Frontal cortex (tissue), 4 donors: ENCODE measurements around the gene YPEL2. TPM values are rescaled to one million over a fixed set of nuclear protein-coding genes. Genes with fewer than 3 reads are reported as not detected.

Experiments
- DNase-seq, 2 donors: peaks; one replicate each; pipeline ENCODE4 v3.0.0; 2012; ENCODE audit warnings: low spot score in 2 of 2
- FAIRE-seq: peaks from 2 replicates; lab custom pipeline; 2012; peaks lifted over from hg19 to GRCh38; lab: Jason Lieb, UNC
- total RNA-seq: library from RNA; depleted of rRNA; stranded (reverse); fragments of >200 nt; gene quantifications from one replicate; pipeline ENCODE4 v1.2.3, GENCODE V29; 2014
- donor health status: control.
- donor health status: control.
- donor health status: control.

Gene YPEL2
- total RNA-seq, 1 donor from 2014 or later, result 12.6 TPM

GRCh38 chr17:59423137-59423724 is 91.8 kb downstream of the YPEL2 start:
- FAIRE-seq (no peak), DNase-seq (no peak)

- FAIRE-seq, result no peak
Measured at GRCh38 chr17:59423903-59424302, 92.4 kb downstream of the YPEL2 start.

GRCh38 chr17:59424331-59424730 is 92.9 kb downstream of the YPEL2 start:
- no peak for FAIRE-seq
- no peak for DNase-seq

More at GRCh38 chr17:59423903-59424302, 92.4 kb downstream of the YPEL2 start:
- DNase-seq, result no peak

GRCh38 chr17:59425085-59425931 is 93.9 kb downstream of the YPEL2 start:
- FAIRE-seq (no peak), DNase-seq (no peak)

- FAIRE-seq, result no peak
Measured at GRCh38 chr17:59426031-59426430, 94.6 kb downstream of the YPEL2 start.

DNA sequence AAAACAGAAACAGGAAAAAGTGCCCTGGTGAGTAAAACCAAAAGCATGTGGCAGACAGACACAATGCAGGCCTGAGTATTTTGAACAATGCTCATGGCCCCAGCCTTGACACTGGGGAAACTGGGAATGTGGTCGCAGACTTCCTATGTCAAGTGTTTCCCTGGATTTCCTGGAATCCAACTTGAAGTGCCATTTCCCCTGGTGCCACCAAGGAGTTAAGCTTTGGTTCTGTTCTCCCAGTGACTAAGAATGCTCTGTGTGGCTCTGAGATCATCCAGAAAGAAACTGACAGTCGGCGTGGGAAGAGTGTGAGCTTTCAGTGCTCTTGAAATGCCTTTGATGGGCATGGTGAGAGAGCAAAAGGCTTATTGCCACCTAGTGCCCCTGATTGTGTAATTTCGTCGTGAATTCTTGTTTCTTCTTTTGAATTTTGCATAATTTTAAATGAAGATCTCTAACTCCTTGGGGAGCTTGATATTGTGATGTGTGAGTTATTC is 96.0 kb downstream of the YPEL2 start:
- peak in 1 of 2 donors; percentile 60 for DNase-seq
- FAIRE-seq, result no peak

More at GRCh38 chr17:59426031-59426430, 94.6 kb downstream of the YPEL2 start:
- no peak for DNase-seq

DNA sequence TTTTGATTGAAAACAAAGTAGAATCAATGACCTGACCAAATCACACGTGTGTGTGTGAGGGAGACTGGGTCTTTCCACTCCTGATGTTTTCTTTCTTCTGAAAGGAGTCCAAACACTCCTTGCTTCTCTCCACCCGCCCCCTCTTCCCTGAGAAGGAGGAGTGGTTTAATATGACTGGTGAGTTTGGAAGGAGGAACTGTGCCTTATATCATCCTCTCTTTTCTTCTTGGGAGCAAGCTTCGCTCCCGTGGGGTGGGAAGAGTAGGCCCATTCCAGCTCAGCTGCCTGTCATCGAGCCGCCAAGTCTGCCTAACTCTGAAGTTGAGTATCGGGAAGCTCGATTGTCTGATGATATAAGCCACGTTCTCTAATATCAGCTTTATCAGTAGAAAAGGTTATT is 96.5 kb downstream of the YPEL2 start:
- FAIRE-seq (no peak), DNase-seq (no peak)

GRCh38 chr17:59428916-59429485 is 97.5 kb downstream of the YPEL2 start:
- no peak for FAIRE-seq
- DNase-seq, result no peak

DNA sequence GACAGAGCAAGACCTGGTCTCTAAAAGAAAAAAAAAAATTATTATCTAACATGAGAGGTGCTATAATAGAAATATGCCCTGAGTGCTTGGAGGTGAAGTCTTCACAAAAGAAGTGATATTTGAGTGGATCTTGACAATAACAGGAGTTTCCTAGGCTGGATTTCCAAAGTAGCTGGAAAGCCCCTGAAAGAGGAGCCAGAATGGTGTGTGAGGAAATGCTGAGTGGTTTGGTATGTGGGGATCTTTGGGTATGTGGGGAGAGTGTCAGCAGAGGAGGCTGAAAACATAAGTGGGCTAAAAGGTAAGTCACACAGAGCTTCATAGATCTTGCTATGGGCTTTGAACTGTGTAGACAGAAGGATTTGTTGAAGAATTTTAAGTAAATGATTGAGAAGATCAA is 100.1 kb downstream of the YPEL2 start:
- FAIRE-seq (no peak), DNase-seq (no peak)

- no peak for DNase-seq
- no peak for FAIRE-seq
Measured at GRCh38 chr17:59432657-59433056, 101.2 kb downstream of the YPEL2 start.

- DNase-seq (no peak), FAIRE-seq (no peak)
Measured at GRCh38 chr17:59433586-59433985, 102.1 kb downstream of the YPEL2 start.

DNA sequence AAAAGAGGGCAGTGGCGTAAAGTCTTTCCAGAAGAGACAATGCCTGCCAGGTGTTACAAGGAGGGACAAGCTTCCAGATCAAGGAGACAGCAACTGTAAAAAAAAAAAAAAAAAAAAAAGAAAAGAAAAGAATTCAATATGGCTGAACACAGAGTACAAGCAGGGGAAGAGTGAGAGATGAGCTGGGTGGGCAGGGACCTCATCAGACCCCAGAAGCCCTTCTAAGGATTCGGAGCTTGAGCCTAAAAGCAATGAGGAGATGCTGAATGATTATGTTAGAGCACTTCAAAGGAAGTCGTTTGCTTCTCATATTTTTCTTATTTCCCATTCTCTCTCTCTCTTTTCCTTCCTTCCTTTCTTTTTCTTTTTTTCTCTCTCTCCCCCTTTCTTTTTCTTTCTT is 103.0 kb downstream of the YPEL2 start:
- no peak for FAIRE-seq
- DNase-seq, result no peak

DNA sequence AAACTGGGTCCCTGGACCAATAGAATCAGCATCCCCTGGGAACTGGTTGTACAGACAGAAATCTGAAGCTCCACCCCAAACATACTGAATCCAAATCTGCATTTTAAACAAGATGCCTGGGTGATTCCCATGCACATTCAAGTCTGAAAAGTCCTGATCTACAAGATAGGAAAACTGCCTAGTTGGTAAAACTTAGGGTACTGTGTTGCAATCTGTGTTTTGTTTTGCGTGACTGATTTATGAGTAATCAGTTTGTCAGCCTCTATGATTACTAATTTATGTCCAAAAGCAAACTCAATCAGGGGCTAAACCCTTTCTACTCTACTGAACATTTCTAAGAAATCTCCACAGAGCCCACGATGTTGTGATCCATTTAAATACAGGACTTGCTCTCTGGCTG is 103.8 kb downstream of the YPEL2 start:
- no peak for FAIRE-seq
- DNase-seq, result no peak

DNA sequence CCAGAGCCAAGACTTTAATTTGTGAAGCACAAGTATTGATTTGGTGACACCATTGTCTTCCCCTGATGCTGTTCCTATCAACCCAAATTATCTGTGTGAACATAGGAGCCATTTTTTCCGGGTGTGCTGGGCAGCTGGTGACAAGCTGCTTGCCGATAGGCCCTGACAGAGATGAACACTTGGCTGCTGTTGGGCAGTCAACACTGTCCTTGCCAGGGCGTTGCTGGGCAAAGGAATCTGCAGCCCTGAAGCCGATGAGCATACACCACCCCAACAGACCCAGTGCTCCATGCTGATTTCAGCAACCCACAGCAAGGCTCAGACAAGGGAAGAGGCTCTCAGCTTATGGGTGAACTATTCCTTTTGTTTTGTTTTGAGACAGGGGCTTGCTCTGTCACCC is 105.4 kb downstream of the YPEL2 start:
- FAIRE-seq (no peak), DNase-seq (no peak)

DNA sequence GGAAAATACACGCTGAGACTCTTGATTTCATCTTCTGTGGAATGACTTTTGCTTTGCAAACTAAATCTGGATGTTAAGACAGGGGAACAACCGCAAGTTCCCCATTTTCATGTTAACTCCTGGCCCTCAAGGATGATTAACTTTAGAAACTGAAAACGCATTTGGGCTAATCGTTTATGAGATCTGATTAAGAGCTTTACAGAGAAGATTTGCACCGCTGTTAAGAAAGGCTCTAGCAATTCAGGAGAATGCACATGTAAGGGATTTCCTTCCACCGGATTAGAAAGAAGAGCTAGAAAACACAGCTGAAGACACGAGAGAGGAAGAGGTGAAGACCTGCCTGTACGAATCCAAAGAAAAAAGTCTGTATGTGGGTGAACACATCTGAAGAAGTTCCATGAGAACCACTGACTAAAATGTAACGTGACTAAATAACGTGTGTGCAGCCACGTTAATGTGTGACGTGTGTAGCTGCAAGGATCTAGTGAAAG is 106.4 kb downstream of the YPEL2 start:
- DNase-seq (no peak), FAIRE-seq (no peak)

- FAIRE-seq, result no peak
- no peak for DNase-seq
Measured at GRCh38 chr17:59439262-59439661, 107.8 kb downstream of the YPEL2 start.

- FAIRE-seq, result no peak
- DNase-seq, result no peak
Measured at GRCh38 chr17:59439741-59440211, 108.3 kb downstream of the YPEL2 start.

GRCh38 chr17:59440757-59441463 is 109.5 kb downstream of the YPEL2 start:
- FAIRE-seq (no peak), DNase-seq (peak; percentile 55 to 74)

- no peak for DNase-seq
- FAIRE-seq, result no peak
Measured at GRCh38 chr17:59441464-59442096, 110.1 kb downstream of the YPEL2 start.

DNA sequence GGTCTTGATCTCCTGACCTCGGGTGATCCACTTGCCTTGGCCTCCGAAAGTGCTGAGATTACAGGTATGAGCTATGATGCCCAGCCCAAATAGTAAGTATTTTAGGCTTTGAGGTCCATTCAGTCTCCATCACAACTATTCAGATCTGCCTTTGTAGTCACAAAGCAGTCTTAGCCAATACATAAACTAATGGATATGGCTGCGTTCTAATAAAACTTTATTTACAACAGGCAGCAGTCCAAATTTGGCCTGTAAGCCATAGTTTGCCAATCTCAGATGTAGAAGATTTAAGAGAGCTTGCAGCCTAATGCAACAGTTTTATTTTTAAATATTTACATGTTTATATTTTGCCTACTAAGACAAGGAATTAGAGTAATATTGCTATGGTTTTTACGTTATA is 111.7 kb downstream of the YPEL2 start:
- DNase-seq, result no peak
- FAIRE-seq, result no peak
